ENCODE data around the gene MBD3L1.

The MBD3L1 gene

DNA sequence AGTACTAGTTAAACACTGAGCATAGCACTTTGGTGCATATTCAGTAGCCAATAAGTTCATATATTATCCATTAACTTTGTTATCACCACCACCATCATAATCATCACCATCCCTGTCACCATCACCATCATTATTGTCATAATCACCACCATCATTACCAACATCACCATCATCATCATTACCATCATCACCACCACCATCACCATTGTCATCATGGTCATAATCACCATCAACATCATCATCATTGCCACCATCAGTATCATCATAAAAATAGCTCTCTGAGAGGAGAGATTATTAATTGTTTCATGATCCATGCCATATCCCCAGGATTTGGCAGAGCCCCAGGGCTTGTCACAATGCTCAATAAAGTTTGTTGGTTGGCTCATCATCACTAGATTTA, 49.3 kb downstream of the MBD3L1 start:
- no peaks in the 10 kb centered on the region for H3K27me3 Mint-ChIP-seq (ENCODE audit: low read depth, poor library complexity)
- peaks cover 34% of the 10 kb centered on the region for H3K9me3 Mint-ChIP-seq
- H3K4me3 Mint-ChIP-seq, result no peak overlapping the region
- no peaks in the 10 kb centered on the region for H3K4me1 Mint-ChIP-seq
- no peak overlapping the region for H3K27ac Mint-ChIP-seq
- DNase-seq, result no peak
- H3K36me3 Mint-ChIP-seq (ENCODE audit: low read depth), result no peaks in the 10 kb centered on the region
- TF ChIP-seq, protein P1, sequence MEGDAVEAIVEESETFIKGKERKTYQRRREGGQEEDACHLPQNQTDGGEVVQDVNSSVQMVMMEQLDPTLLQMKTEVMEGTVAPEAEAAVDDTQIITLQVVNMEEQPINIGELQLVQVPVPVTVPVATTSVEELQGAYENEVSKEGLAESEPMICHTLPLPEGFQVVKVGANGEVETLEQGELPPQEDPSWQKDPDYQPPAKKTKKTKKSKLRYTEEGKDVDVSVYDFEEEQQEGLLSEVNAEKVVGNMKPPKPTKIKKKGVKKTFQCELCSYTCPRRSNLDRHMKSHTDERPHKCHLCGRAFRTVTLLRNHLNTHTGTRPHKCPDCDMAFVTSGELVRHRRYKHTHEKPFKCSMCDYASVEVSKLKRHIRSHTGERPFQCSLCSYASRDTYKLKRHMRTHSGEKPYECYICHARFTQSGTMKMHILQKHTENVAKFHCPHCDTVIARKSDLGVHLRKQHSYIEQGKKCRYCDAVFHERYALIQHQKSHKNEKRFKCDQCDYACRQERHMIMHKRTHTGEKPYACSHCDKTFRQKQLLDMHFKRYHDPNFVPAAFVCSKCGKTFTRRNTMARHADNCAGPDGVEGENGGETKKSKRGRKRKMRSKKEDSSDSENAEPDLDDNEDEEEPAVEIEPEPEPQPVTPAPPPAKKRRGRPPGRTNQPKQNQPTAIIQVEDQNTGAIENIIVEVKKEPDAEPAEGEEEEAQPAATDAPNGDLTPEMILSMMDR (IDR thresholded peaks at IDR 0.05), result no peak

DNA sequence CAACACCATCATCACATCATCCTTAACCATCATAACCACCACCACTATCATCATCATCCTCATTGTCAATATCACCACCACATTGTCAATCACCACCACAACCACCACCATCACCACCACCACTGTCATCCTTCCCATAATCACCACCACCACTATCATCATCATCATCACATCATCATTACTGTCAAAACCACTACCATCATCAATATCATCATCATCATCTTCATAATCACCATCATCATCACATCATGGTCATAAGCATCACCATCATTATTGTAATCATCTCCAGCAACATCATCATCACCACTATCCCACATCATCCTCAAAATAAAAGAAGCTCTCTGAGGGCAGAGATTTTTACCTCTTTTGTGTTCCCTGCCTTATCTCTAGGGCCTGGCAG, 52.2 kb downstream of the MBD3L1 start:
- H3K27ac Mint-ChIP-seq, result no peak overlapping the region
- TF ChIP-seq, protein P1 (IDR thresholded peaks at IDR 0.05), result no peak
- DNase-seq, result no peak
- no peak overlapping the region for H3K4me3 Mint-ChIP-seq
- no peaks in the 10 kb centered on the region for H3K4me1 Mint-ChIP-seq
- peaks cover 10% of the 10 kb centered on the region for H3K9me3 Mint-ChIP-seq
- H3K27me3 Mint-ChIP-seq (ENCODE audit: low read depth, poor library complexity), result no peaks in the 10 kb centered on the region
- no peaks in the 10 kb centered on the region for H3K36me3 Mint-ChIP-seq (ENCODE audit: low read depth)

DNA sequence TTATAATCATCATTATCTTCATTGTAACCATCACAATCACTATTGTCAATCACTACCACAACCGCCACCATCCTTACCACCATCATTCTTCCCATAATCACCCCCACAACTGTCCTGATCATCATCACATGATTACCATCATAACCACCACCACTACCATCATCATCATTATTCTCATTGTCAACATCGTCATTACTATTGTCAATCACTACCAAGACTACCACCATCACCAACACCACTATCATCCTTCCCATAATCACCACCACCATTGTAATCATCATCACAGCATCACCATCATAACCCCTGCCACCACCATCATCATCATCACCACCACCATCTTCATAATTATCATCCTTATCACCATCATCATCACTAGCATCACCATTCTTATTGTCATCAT, 55.2 kb downstream of the MBD3L1 start:
- Mint-ChIP-seq H3K27ac (no peak overlapping the region), H3K36me3 (ENCODE audit: low read depth) (no peaks in the 10 kb centered on the region)
- TF ChIP-seq, protein P1 (IDR thresholded peaks at IDR 0.05), result no peak

DNA sequence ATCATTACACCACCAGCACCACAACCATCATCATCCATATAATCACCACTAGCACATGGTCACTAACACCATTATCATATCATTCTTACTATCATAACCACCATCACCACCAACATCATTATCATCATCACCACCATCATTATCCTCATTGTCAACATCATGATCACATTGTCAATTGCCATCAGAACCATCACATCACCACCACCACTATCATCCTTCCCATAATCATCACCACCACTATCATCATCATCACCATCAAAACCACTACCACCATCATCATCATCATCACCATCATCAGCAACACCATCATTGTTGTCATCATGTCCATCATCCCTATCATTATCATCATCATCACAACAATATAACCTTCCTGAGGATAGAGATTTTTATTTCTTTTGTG, 58.1 kb downstream of the MBD3L1 start:
- TF ChIP-seq, protein P1 (IDR thresholded peaks at IDR 0.05), result no peak
- DNase-seq, result no peak
- Mint-ChIP-seq H3K9me3 (no peaks in the 10 kb centered on the region), H3K4me1 (no peaks in the 10 kb centered on the region), H3K27ac (no peak overlapping the region), H3K36me3 (ENCODE audit: low read depth) (no peaks in the 10 kb centered on the region), H3K27me3 (ENCODE audit: low read depth, poor library complexity) (no peaks in the 10 kb centered on the region), H3K4me3 (no peak overlapping the region)

More for the DNA sequence above, 55.2 kb downstream of the MBD3L1 start:
- H3K9me3 Mint-ChIP-seq, result no peaks in the 10 kb centered on the region
- H3K27me3 Mint-ChIP-seq (ENCODE audit: low read depth, poor library complexity), result no peaks in the 10 kb centered on the region
- H3K4me1 Mint-ChIP-seq, result no peaks in the 10 kb centered on the region
- DNase-seq, result no peak
- H3K4me3 Mint-ChIP-seq, result no peak overlapping the region

Measured in nephron progenitor cell (in vitro differentiated cells).